Right lobe of liver (tissue), 6 donors: ENCODE results near the gene NT5C1A. TPM values are rescaled to one million over a fixed set of nuclear protein-coding genes. Genes with fewer than 3 reads are reported as not detected.

ENCODE experiments used
- ATAC-seq, 4 donors: fragments of 200-7000 bp; cut with Tn5 transposase; one replicate each; pipeline ENCODE4 v1.9.1; 2020; ENCODE audit warnings: mild to moderate bottlenecking in 4 of 4, moderate library complexity in 4 of 4
- DNase-seq, 3 donors: peaks; one replicate each; pipeline ENCODE4 v3.0.0-alpha.2; 2020
- H3K27ac ChIP-seq, 3 donors: fragments of 200-600 bp; one replicate each; pipeline ENCODE4 v1.8.0; 2022
- H3K27me3 ChIP-seq, 2 donors: fragments of 200-600 bp; one replicate each; pipeline ENCODE4 v1.8.0; 2022
- H3K36me3 ChIP-seq, 4 donors: fragments of 200-600 bp; sonication (generic) in 1 of 4; one replicate each; pipeline versions ENCODE4 v1.5.1 to v1.8.0; 2017 to 2022; ENCODE audit warnings: control low read depth in 1 of 4
- H3K4me1 ChIP-seq, 4 donors: fragments of 200-600 bp; sonication (generic) in 1 of 4; one replicate each; pipeline versions ENCODE4 v1.5.1 to v1.8.0; 2017 to 2022; ENCODE audit warnings: control low read depth in 1 of 4
- H3K4me3 ChIP-seq, 3 donors: fragments of 200-600 bp; one replicate each; pipeline ENCODE4 v1.8.0; 2022
- H3K9me3 ChIP-seq, 4 donors: fragments of 200-600 bp; sonication (generic) in 1 of 4; one replicate each; pipeline versions ENCODE4 v1.5.1 to v1.8.0; 2017 to 2022; ENCODE audit warnings: control low read depth in 1 of 4
- CTCF ChIP-seq, 4 donors: fragments of 200-600 bp in 3 of 4; fragments of 450-650 bp in 1 of 4; IDR thresholded peaks; one replicate each; pipeline versions ENCODE4 v1.5.1 to v1.8.0; 2016 to 2022; ENCODE audit warnings: antibody characterized with exemption in 4 of 4, mild to moderate bottlenecking in 2 of 4
- POLR2A ChIP-seq: fragments of 450-650 bp; IDR thresholded peaks from one replicate; pipeline ENCODE4 v1.6.1; 2017; ENCODE audit warnings: antibody characterized with exemption, mild to moderate bottlenecking
- WGBS: methylation state at CpG from one replicate; pipeline ENCODE4 v1.1.6; 2018; ENCODE audit warnings: low coverage, low lambda C conversion rate; ENCODE audit not compliant: insufficient coverage; ENCODE audit errors: missing lambda C conversion rate; 5-methylcytosine and 5-hydroxymethylcytosine counted together
- intact Hi-C, 2 donors: fragments of 100-400 bp; cut with DNase I; formaldehyde crosslinking; loops; one replicate each; pipeline versions ENCODE4 v1.11.2 to v1.14.1; 2022
- total RNA-seq, 6 experiments: library from RNA; depleted of rRNA in 2 of 6; stranded (reverse); fragments of >200 nt in 2 of 6; fragmentation: NEBNext Ultra II Directional in 3 of 6; extraction: Animal tissue kit (Norgen Biotek cat#: 25700) in 3 of 6; gene quantifications; one replicate each; pipeline versions ENCODE4 v1.1.0 to v1.2.4, GENCODE V29; 2016 to 2023
- donor health status: DM: no; HTN: yes; CAD: no.
- donor health status: DM: no; HTN: no; CAD: no.
- donor health status: DM: no; HTN: no; CAD: no.
- donor health status: DM: no; HTN: yes; CAD: no.
- donor health status: DM: no; HTN: yes; CAD: no.

The NT5C1A gene
- total RNA-seq, 6 experiments from 2014 or later, result not detected

- Histone ChIP-seq H3K4me3 (no peak overlapping the region), H3K4me1 (peaks cover 0 to 13% (median 0%) of the 10 kb centered on the region in 4 donors), H3K36me3 (no peaks in the 10 kb centered on the region), H3K27ac (no peak overlapping the region), H3K9me3 (no peaks in the 10 kb centered on the region), H3K27me3 (peaks cover 0 to 7% of the 10 kb centered on the region in 2 donors)
- ATAC-seq, result no peak
- TF ChIP-seq CTCF (IDR thresholded peaks at IDR 0.05), result no peak
- no peak for TF ChIP-seq POLR2A
- intact Hi-C loops, result no loop called here
- DNase-seq, result no peak
- WGBS, result 83% methylated on average over 1 of the region's 1 CpG
These were observed 3.3 kb upstream of the NT5C1A start for GRCh38 chr1:39675220-39675619.

GRCh38 chr1:39673215-39673614 is 1.3 kb upstream of the NT5C1A start:
- 90% methylated on average over 3 of the region's 3 CpGs for WGBS
- DNase-seq (no peak), ATAC-seq (no peak)
- H3K9me3 ChIP-seq, result no peaks in the 10 kb centered on the region
- TF ChIP-seq CTCF (IDR thresholded peaks at IDR 0.05) (no peak), POLR2A (no peak)
- H3K4me1 ChIP-seq, result peaks cover 0 to 13% (median 0%) of the 10 kb centered on the region in 4 donors
- no peak overlapping the region for H3K4me3 ChIP-seq
- H3K36me3 ChIP-seq, result no peaks in the 10 kb centered on the region
- H3K27me3 ChIP-seq, result peaks cover 0 to 7% of the 10 kb centered on the region in 2 donors
- H3K27ac ChIP-seq, result no peak overlapping the region
- intact Hi-C loops, result no loop called here

GRCh38 chr1:39672551-39672947 is 642 bp upstream of the NT5C1A start:
- H3K4me3 ChIP-seq, result no peak overlapping the region

GRCh38 chr1:39671433-39671792 is 494 bp downstream of the NT5C1A start:
- no peak for TF ChIP-seq CTCF (IDR thresholded peaks at IDR 0.05)
- no peak for TF ChIP-seq POLR2A
- H3K27me3 ChIP-seq, result peaks cover 0 to 7% of the 10 kb centered on the region in 2 donors
- intact Hi-C loops, result no loop called here
- no peaks in the 10 kb centered on the region for H3K9me3 ChIP-seq
- no peaks in the 10 kb centered on the region for H3K36me3 ChIP-seq
- ATAC-seq (peak in 3 of 4 donors; percentile 7 to 14 (median 11)), DNase-seq (no peak)
- peaks cover 0 to 13% (median 0%) of the 10 kb centered on the region in 4 donors for H3K4me1 ChIP-seq
- peak overlapping the region; percentile 25 to 36 (median 26) for H3K4me3 ChIP-seq
- H3K27ac ChIP-seq, result no peak overlapping the region
- WGBS, result 0% methylated on average over 2 of the region's 26 CpGs

More at GRCh38 chr1:39672551-39672947, 642 bp upstream of the NT5C1A start:
- intact Hi-C loops, result no loop called here
- H3K27ac ChIP-seq, result no peak overlapping the region
- ATAC-seq (peak in 3 of 4 donors; percentile 19 to 61 (median 31)), DNase-seq (no peak)
- H3K36me3 ChIP-seq, result no peaks in the 10 kb centered on the region
- H3K4me1 ChIP-seq, result peaks cover 0 to 13% (median 0%) of the 10 kb centered on the region in 4 donors
- no peaks in the 10 kb centered on the region for H3K9me3 ChIP-seq
- TF ChIP-seq CTCF (IDR thresholded peaks at IDR 0.05) (peak in 3 of 4 donors; percentile 24 to 53 (median 46)), POLR2A (no peak)
- no CpG with 5 or more reads among the region's 12 CpGs for WGBS
- H3K27me3 ChIP-seq, result peaks cover 0 to 7% of the 10 kb centered on the region in 2 donors

GRCh38 chr1:39670689-39671088 is 1.2 kb downstream of the NT5C1A start:
- no peaks in the 10 kb centered on the region for H3K36me3 ChIP-seq
- DNase-seq (no peak), ATAC-seq (no peak)
- no peak for TF ChIP-seq POLR2A
- TF ChIP-seq CTCF (IDR thresholded peaks at IDR 0.05), result no peak
- peaks cover 0 to 7% of the 10 kb centered on the region in 2 donors for H3K27me3 ChIP-seq
- peaks cover 0 to 13% (median 0%) of the 10 kb centered on the region in 4 donors for H3K4me1 ChIP-seq
- H3K27ac ChIP-seq, result no peak overlapping the region
- no peak overlapping the region for H3K4me3 ChIP-seq
- intact Hi-C loops, result no loop called here
- no peaks in the 10 kb centered on the region for H3K9me3 ChIP-seq
- 82% methylated on average over 1 of the region's 1 CpG for WGBS
